DOHH2 (cell line): ENCODE results near the gene B3GLCT.

ENCODE experiments used
- CTCF ChIP-seq: fragments of 200-600 bp; sonication (generic); IDR thresholded peaks from one replicate; pipeline ENCODE4 v1.5.1; 2014; ENCODE audit warnings: antibody characterized with exemption, mild to moderate bottlenecking, low read depth, low read length; ENCODE audit not compliant: poor library complexity, severe bottlenecking
- EZH2phosphoT487 ChIP-seq: fragments of 200-600 bp; sonication (generic); IDR thresholded peaks from 2 replicates; pipeline ENCODE4 v1.6.1; 2017; ENCODE audit warnings: borderline replicate concordance, mild to moderate bottlenecking, antibody characterized with exemption, low read length, moderate library complexity, mixed read lengths

- no peak for TF ChIP-seq CTCF
- TF ChIP-seq EZH2phosphoT487: no peak
These were observed 123.1 kb downstream of the B3GLCT start for GRCh38 chr13:31322702-31323405.
